Immature natural killer cell (primary cell): ENCODE results near the gene OR6S1. TPM values are rescaled to one million over a fixed set of nuclear protein-coding genes. Genes with fewer than 3 reads are reported as not detected.
"Not testable (repeated sequence)": the region's sequence is repeated elsewhere in the genome, so short reads cannot be mapped to it uniquely, and the experiment has no call there.

Experiments used
- DNase-seq, 3 donors: peaks; one replicate each; pipeline ENCODE4 v3.0.0; 2022; ENCODE audit warnings: mixed read lengths in 1 of 3
- H3K27ac Mint-ChIP-seq, 6 donors: one replicate each; pipeline ENCODE4 v1.8.0; 2020; ENCODE audit warnings: mixed read lengths in 6 of 6, mild to moderate bottlenecking in 5 of 6, inconsistent platforms in 4 of 6, moderate library complexity in 3 of 6
- H3K27me3 Mint-ChIP-seq, 3 donors: one replicate each; pipeline ENCODE4 v1.8.0; 2020 to 2021; ENCODE audit warnings: low read depth in 3 of 3, mild to moderate bottlenecking in 3 of 3, mixed read lengths in 3 of 3, moderate library complexity in 3 of 3, inconsistent platforms in 1 of 3
- H3K36me3 Mint-ChIP-seq, 3 donors: one replicate each; pipeline ENCODE4 v1.8.0; 2020; ENCODE audit warnings: mixed read lengths in 3 of 3, inconsistent platforms in 2 of 3, mild to moderate bottlenecking in 2 of 3
- H3K4me1 Mint-ChIP-seq, 2 donors: one replicate each; pipeline ENCODE4 v1.8.0; 2020; ENCODE audit warnings: inconsistent platforms in 2 of 2, mild to moderate bottlenecking in 2 of 2, mixed read lengths in 2 of 2, moderate library complexity in 1 of 2
- H3K4me3 Mint-ChIP-seq, 5 donors: one replicate each; pipeline ENCODE4 v1.8.0; 2020; ENCODE audit warnings: mild to moderate bottlenecking in 5 of 5, mixed read lengths in 5 of 5, inconsistent platforms in 3 of 5, moderate library complexity in 3 of 5
- H3K9me3 Mint-ChIP-seq, 6 donors: one replicate each; pipeline ENCODE4 v1.8.0; 2020; ENCODE audit warnings: mild to moderate bottlenecking in 6 of 6, mixed read lengths in 6 of 6, inconsistent platforms in 4 of 6, moderate library complexity in 3 of 6
- polyA plus RNA-seq, 3 donors: library from polyadenylated mRNA; unstranded; fragments of 300-500 nt; fragmentation: Illumina TruSeq; gene quantifications; one replicate each; pipeline ENCODE4 v1.2.3, GENCODE V29; 2021

The OR6S1 gene
- polyA plus RNA-seq, 3 donors from 2014 or later: not detected

DNA sequence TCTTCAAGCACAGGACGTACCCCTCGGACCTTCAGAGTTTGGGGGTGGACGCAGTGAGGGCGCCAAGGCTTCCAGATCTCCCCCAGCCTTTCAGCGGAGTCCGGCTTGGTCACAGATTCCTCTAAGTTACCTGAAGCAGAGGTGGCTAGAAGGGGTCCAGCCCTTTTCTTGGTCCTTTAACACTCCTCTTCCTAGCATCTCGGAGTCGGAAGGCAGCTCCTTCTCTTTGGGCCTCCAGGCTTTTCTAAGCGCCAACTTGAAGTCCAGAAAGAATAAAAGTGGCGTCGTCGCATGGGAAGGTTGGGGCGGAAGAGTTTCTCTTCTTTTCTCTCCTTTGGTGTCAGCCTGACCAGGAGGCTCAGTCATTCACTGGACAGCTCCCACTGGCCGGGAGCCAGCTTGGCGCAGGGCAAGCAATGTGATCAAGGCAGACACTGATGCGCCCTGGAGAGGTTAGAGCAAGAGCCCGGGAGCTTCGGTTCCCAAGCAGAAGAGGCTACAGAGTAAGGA, 9.6 kb downstream of the OR6S1 start:
- Mint-ChIP-seq H3K4me1 (peaks cover 37 to 68% of the 10 kb centered on the region in 2 donors), H3K36me3 (no peaks in the 10 kb centered on the region), H3K27me3 (peaks cover 29 to 39% (median 39%) of the 10 kb centered on the region in 3 donors), H3K4me3 (peak overlapping the region; percentile 80 to 93 (median 86)), H3K9me3 (peaks cover 0 to 6% (median 0%) of the 10 kb centered on the region in 6 donors), H3K27ac (peak overlapping the region in 2 of 6 donors; percentile 1 to 31)
- no peak for DNase-seq

DNA sequence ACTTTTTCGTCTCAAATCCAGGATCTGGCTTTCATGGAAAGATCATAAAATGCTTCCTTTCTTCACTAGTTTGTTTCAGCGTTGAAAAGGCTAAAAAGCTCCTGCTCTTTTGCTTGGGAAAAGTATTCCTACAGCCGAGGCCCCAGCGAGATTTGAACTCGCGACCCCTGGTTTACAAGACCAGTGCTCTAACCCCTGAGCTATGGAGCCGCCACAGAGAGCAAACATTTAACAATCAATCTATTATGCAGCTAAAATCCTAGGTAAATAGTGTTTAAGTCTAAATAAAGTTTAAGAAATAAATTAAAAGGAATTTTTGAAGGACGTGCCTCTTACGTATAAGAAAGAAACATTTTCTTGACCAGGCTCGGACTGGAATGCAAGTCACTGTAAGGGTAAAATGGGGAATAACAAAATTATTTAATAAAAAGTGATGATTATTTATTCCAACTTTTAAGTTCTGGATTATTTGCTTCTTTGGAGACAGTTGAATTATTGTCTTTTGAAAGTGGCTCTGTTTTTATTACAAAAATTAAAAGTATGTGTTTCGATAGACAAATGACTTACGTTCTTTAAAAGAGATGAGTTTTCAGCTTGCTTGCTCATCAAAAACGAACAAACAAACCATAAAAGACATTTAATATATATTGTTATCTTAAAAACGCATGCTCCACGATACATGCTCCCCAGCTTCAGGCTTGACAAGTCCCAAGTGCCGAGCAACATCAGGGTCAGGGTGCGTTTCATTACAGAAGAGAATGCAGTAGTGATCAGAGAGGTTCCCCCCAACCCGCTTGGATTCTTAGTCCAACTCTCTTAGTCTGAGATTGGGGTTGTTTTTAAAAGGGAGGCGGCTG, 10.2 kb downstream of the OR6S1 start:
- Mint-ChIP-seq H3K36me3 (no peaks in the 10 kb centered on the region), H3K27ac (peak overlapping the region in 4 of 6 donors; percentile 25 to 85 (median 48)), H3K9me3 (peaks cover 0 to 6% (median 0%) of the 10 kb centered on the region in 6 donors), H3K4me3 (peak overlapping the region; percentile 80 to 93 (median 86)), H3K27me3 (peaks cover 26 to 42% (median 39%) of the 10 kb centered on the region in 3 donors), H3K4me1 (peaks cover 40 to 74% of the 10 kb centered on the region in 2 donors)
- DNase-seq: peak in 2 of 3 donors; percentile 60 to 69

DNA sequence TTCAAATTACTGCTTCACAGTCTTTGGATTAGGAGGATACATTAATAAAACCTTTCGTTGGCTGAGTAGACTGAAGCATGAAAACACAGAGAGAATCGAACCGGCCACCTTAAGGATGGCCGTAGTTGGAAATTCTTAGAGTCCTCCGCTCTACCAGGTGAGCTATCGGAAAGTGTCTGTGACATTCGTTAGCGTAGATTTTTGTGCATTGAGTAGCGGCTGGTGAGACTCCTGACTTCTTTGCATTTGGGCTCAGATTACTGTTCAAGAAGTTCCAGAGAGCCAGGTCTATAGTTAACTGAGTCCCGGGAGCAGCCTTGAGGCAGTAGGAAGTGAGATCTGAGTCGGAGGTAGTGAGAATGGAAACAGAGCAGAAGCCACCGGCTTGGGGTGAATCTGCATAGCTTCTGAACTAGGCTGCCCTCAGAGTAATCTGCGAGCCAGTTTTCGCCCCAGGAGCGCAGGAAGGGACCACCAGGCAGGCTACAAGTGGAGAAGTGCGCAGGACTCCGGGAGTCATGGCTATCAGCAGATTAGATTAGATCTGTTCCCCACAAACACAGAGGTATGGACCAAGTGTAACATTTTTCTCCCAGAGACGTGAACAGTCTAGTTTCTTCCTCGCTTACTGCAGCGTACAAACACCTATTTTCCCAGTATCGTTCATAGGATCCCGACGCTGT, 11.0 kb downstream of the OR6S1 start:
- Mint-ChIP-seq H3K4me3 (peak overlapping the region; percentile 70 to 93 (median 80)), H3K27ac (peak overlapping the region in 4 of 6 donors; percentile 32 to 85 (median 58)), H3K27me3 (peaks cover 26 to 50% (median 42%) of the 10 kb centered on the region in 3 donors), H3K9me3 (peaks cover 0 to 6% (median 0%) of the 10 kb centered on the region in 6 donors), H3K4me1 (peaks cover 43 to 82% of the 10 kb centered on the region in 2 donors), H3K36me3 (no peaks in the 10 kb centered on the region)
- DNase-seq: peak in 1 of 3 donors; percentile 23

DNA sequence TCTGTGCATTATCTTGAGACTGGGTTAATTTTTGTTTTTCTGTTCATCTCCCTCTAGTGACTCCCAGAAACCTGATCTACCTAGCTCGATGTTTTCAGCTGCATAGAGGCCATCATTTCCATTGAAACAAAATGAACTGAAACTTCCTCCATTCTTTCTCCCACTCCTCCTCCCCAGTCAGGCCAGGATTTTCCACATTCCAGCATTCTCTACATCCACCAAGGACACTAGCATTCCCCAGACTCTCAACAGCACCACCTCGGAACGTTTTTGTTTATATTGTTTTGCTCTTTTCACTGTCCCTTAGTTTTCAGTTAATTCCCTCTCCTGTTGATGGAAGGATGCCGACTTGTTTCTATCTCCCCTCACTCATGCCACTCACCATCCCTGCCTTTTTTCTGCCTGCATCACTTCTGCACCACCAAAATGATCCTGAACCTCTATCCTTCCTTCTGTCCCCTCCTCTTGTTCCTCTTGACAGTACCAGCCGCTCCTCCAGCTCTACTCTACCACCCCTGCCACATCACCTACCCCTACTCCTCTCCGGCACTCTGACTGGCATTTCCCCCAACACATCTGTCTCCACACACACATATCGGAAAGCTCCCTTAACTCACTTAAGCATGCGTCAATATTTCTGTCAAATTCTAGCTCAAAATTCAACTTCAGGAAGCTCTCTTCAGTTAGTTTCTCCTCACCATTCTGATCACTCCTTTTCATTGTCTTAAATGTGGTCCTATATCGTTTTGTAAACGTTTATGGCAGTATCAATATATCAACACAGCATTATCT, 13.2 kb downstream of the OR6S1 start:
- Mint-ChIP-seq H3K4me3 (peak overlapping the region in 1 of 5 donors; percentile 1), H3K36me3 (no peaks in the 10 kb centered on the region), H3K27ac (no peak overlapping the region), H3K4me1 (peaks cover 55 to 90% of the 10 kb centered on the region in 2 donors), H3K9me3 (peaks cover 0 to 4% (median 0%) of the 10 kb centered on the region in 6 donors), H3K27me3 (peaks cover 29 to 58% (median 51%) of the 10 kb centered on the region in 3 donors)
- DNase-seq: no peak

DNA sequence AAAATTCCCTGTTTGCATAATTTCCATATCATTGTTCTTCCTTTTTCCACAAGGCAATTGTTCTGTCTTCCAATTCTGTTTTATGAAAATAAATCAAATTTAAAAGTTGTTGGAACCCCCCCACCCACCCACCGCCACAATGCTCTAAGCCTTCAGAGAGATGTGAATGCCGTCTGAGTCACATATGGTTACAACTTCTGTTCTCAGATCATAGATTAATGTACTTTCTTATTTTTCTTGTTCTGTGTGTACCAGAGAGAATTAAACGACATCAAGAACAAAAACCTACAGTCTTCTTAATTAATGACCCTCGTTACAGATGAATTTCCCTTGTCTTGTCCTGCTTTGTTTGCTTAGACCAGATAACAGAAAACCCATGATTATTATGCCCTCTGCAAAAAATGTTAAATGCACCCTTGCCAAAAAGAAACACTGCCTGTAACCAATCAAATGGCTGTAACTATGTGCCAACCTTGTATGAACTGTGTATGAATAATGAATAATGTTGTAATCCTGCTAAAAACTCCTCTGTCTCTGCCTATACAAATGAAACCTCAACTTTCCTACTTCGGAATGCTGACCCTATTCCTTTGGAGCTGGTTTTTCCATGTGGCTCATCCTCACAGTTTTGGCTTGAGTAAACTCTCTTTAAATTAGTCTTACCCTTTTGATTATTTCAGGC, 14.0 kb downstream of the OR6S1 start:
- DNase-seq: no peak
- H3K27ac Mint-ChIP-seq: no peak overlapping the region

DNA sequence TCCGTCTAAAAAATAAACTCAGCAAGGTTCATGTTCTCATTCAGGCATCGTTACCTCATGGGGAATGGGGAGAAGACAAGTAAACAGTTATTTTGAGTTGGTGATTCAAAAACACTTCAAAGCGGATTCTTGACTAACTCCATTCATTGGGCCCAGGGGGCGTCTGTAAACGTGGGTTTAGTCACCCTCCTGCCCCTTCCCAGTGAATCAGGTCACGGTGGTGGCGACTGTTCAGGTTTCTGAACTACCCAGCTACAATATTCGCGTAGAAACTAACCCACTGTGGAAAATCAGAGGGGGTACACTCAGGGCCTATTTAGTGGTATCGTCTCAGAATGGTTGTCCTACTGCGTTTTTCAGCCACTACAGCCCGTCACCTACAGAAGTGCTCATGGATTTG, 15.2 kb downstream of the OR6S1 start:
- Mint-ChIP-seq H3K36me3 (no peaks in the 10 kb centered on the region), H3K4me3 (peak overlapping the region; percentile 76 to 87 (median 80)), H3K27me3 (peaks cover 21 to 47% (median 41%) of the 10 kb centered on the region in 3 donors), H3K9me3 (peaks cover 0 to 4% (median 0%) of the 10 kb centered on the region in 6 donors), H3K4me1 (peaks cover 46 to 88% of the 10 kb centered on the region in 2 donors), H3K27ac (no peak overlapping the region)
- no peak for DNase-seq

More for the DNA sequence above, 14.0 kb downstream of the OR6S1 start:
- no peaks in the 10 kb centered on the region for H3K36me3 Mint-ChIP-seq
- H3K27me3 Mint-ChIP-seq: peaks cover 26 to 54% (median 43%) of the 10 kb centered on the region in 3 donors
- peak overlapping the region in 1 of 5 donors; percentile 56 for H3K4me3 Mint-ChIP-seq
- peaks cover 0 to 4% (median 0%) of the 10 kb centered on the region in 6 donors for H3K9me3 Mint-ChIP-seq
- H3K4me1 Mint-ChIP-seq: peaks cover 55 to 90% of the 10 kb centered on the region in 2 donors

DNA sequence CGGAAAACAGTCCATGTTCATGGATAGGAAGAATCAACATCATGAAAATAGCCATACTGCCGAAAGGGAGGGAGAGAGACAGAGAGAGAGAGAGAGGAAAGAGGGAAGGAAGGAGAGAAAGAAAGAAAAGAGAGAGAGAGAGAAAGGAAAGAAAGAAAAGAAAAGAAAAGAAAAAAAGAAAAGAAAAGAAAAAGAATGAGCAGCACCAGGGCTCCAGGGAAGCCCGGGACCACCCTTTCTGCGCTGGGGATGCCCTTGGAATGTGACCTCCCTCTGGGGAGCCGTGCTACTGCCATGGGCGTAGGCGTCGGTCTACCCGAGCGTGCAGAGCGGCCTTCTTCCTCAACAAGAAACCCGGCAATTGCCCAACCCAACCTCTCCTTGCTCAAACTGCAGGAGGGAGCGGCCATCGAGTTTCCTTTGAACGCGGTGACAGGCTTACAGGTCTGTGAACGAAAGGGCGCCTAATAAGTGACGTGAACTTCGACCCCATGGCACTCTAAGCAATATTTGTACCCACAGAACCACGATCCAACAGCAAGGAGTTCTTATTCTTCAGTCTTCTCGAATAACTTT, 16.9 kb downstream of the OR6S1 start:
- peaks cover 14 to 40% (median 26%) of the 10 kb centered on the region in 3 donors for H3K27me3 Mint-ChIP-seq
- H3K4me3 Mint-ChIP-seq: peak overlapping the region; percentile 76 to 87 (median 80)
- peak; percentile 32 to 42 (median 39) for DNase-seq
- H3K36me3 Mint-ChIP-seq: no peaks in the 10 kb centered on the region
- H3K4me1 Mint-ChIP-seq: peaks cover 36 to 73% of the 10 kb centered on the region in 2 donors
- peaks cover 0 to 4% (median 0%) of the 10 kb centered on the region in 6 donors for H3K9me3 Mint-ChIP-seq
- peak overlapping the region in 4 of 6 donors; percentile 46 to 93 (median 82) for H3K27ac Mint-ChIP-seq

DNA sequence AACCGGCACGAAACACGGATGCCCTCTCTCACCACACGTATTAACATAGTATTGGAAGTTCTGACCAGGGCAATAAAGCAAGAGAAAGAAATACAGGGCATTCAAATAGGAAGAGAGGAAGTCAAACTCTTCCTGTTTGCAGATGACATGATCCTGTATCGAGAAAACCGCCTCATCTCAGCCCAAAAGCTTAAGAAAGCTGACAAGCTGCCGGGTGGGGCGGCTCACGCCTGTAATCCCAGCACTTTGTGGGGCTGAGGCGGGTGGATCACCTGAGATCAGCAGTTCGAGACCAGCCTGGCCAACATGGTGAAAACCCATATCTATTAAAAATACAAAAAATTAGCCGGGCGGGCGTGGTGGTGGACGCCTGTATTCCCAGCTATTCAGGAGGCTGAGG, 17.7 kb downstream of the OR6S1 start:
- Mint-ChIP-seq H3K9me3 (peaks cover 0 to 4% (median 0%) of the 10 kb centered on the region in 6 donors), H3K27me3 (peaks cover 14 to 40% (median 28%) of the 10 kb centered on the region in 3 donors), H3K27ac (peak overlapping the region in 1 of 6 donors; percentile 9), H3K4me1 (peaks cover 36 to 77% of the 10 kb centered on the region in 2 donors), H3K4me3 (peak overlapping the region; percentile 55 to 85 (median 76)), H3K36me3 (no peaks in the 10 kb centered on the region)
- no peak for DNase-seq

DNA sequence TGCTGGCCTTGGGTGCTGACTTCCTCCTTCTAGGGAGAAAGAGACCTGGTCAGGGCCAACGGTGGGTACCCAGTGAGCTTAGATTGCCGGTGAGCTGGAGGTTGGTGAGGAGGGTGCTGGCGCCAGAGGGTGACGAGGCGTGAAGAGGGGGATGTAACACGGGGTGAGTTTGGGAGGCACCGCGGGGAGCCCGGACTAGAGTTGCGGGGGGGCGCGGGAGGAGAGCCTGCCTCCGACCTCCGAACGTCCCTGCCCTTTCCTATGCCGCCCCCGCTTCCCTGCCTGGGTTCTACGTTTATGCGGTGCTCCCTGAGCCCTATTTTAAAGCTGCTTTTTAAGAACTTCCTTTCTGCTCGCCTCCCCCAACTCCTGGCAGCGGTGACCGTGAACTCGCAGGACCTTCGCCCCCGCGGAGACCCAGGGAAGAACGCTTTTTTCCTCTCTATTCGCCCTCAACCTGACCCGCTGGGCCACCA, 18.6 kb downstream of the OR6S1 start:
- Mint-ChIP-seq H3K27me3 (peaks cover 14 to 36% (median 28%) of the 10 kb centered on the region in 3 donors), H3K4me3 (peak overlapping the region; percentile 58 to 76 (median 64)), H3K27ac (peak overlapping the region in 1 of 6 donors; percentile 32), H3K36me3 (no peaks in the 10 kb centered on the region), H3K4me1 (peaks cover 36 to 78% of the 10 kb centered on the region in 2 donors), H3K9me3 (peaks cover 0 to 4% (median 0%) of the 10 kb centered on the region in 6 donors)
- DNase-seq: no peak

DNA sequence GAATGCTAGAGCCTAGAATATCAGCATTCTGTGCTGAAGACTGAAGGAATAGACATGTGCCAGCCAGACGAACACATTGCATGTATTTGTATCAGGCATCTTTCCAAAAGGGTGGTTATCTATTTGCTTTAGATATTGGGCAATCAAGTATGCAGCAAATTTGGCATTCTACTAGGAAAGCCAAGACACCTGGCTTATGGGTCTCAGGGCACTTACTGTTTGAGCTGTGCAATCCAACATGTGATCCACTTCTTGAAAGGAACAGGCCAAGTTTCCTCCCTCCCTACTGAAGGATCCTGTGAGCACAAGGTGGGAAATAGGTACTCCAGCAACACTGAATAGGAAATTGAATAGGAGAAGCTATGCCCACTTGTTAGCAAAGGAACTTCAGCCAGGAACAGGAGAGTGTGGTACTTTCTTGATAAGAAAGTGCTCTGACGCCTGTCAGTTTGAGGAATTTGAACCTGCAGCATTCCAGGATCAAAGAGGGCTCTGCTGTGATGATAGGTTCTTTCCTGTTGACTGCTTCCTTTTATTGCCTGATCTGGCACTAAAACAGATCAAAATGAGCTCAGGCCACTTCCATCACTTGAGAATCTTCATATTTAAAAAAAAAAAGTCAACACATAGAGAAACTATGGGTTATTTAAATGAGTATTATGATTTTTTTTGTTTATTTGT, 20.6 kb downstream of the OR6S1 start:
- peaks cover 0 to 2% (median 0%) of the 10 kb centered on the region in 6 donors for H3K9me3 Mint-ChIP-seq
- H3K4me1 Mint-ChIP-seq: peaks cover 39 to 78% of the 10 kb centered on the region in 2 donors
- DNase-seq: no peak
- no peak overlapping the region for H3K4me3 Mint-ChIP-seq
- peaks cover 17 to 31% (median 27%) of the 10 kb centered on the region in 3 donors for H3K27me3 Mint-ChIP-seq
- H3K36me3 Mint-ChIP-seq: no peaks in the 10 kb centered on the region
- H3K27ac Mint-ChIP-seq: no peak overlapping the region

DNA sequence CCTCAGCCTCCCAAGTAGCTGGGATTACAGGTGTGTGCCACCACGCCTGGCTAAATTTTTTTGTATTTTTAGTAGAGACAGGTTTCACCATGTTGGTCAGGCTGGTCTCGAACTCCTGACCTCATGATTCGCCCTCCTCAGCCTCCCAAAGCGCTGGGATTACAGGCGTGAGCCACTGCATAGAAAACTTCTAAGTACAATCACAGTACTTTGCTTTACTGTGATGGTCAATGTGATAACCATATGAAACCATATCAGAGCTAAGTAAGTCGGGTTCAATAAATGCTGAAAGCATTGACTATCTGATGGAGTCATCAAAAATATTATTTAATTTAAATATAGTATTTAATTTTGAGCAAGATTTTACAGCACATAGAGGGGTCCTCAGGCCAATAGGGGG, 21.8 kb downstream of the OR6S1 start:
- Mint-ChIP-seq H3K27me3 (peaks cover 9 to 20% (median 16%) of the 10 kb centered on the region in 3 donors), H3K4me1 (peaks cover 28 to 65% of the 10 kb centered on the region in 2 donors)
- H3K27ac Mint-ChIP-seq, H3K9me3 Mint-ChIP-seq, H3K36me3 Mint-ChIP-seq, DNase-seq, H3K4me3 Mint-ChIP-seq: not testable (repeated sequence)
